Prostate gland (tissue), 2 donors: ENCODE data around the gene PTGES3. TPM values are rescaled to one million over a fixed set of nuclear protein-coding genes. Genes with fewer than 3 reads are reported as not detected.
"Not testable (repeated sequence)": the region's sequence is repeated elsewhere in the genome, so short reads cannot be mapped to it uniquely, and the experiment has no call there.

Experiments
- DNase-seq: peaks from one replicate; pipeline ENCODE4 v3.0.0-alpha.2; 2019; ENCODE audit warnings: low spot score
- H3K27ac ChIP-seq, 2 donors: fragments of 200-600 bp; sonication (generic); 2 replicates each; pipeline ENCODE4 v1.5.1; 2017 to 2019
- H3K27me3 ChIP-seq: fragments of 200-600 bp; sonication (generic); replicated peaks from 2 replicates; pipeline ENCODE4 v1.5.1; 2019; ENCODE audit not compliant: insufficient read depth
- H3K36me3 ChIP-seq, 2 donors: fragments of 200-600 bp; sonication (generic); 1 replicate in 1 of 2; 2 replicates in 1 of 2; pipeline versions ENCODE4 v1.5.1 to v1.8.1; 2017 to 2019
- H3K4me1 ChIP-seq: fragments of 200-600 bp; sonication (generic); replicated peaks from 2 replicates; pipeline ENCODE4 v1.5.1; 2019
- H3K4me3 ChIP-seq, 2 donors: fragments of 200-600 bp; sonication (generic); 2 replicates each; pipeline ENCODE4 v1.5.1; 2017 to 2019
- H3K9me3 ChIP-seq: fragments of 200-600 bp; sonication (generic); 2 replicates; pipeline ENCODE4 v1.5.1; 2017
- POLR2A ChIP-seq: fragments of 450-650 bp; IDR thresholded peaks from one replicate; pipeline ENCODE4 v1.6.1; 2016; ENCODE audit warnings: antibody characterized with exemption, mild to moderate bottlenecking
- POLR2AphosphoS5 ChIP-seq: sonication (generic); formaldehyde crosslinking; IDR thresholded peaks from one replicate; pipeline ENCODE4 v1.6.1; 2017; ENCODE audit warnings: antibody characterized with exemption
- WGBS: methylation state at CpG from one replicate; pipeline ENCODE4 v1.1.5; 2018; 5-methylcytosine and 5-hydroxymethylcytosine counted together
- intact Hi-C: fragments of 100-400 bp; cut with DNase I; formaldehyde crosslinking; loops from one replicate; pipeline ENCODE4 v1.14.2; 2022
- total RNA-seq, 2 donors: library from RNA; depleted of rRNA; stranded (reverse); fragments of >200 nt; gene quantifications; one replicate each; pipeline ENCODE4 v1.1.0, GENCODE V29; 2016
- TF ChIP-seq, protein P1 (sequence below), 4 experiments: fragments of 200-600 bp in 2 of 4; fragments of 450-650 bp in 2 of 4; sonication (generic) in 2 of 4; IDR thresholded peaks; 1 replicate in 3 of 4; 2 replicates in 1 of 4; pipeline ENCODE4 v1.5.1; 2016 to 2019; ENCODE audit warnings: antibody characterized with exemption in 4 of 4, mild to moderate bottlenecking in 2 of 4, moderate library complexity in 2 of 4

Gene PTGES3
- total RNA-seq, 2 donors from 2014 or later, result 94.6 to 125 TPM

DNA sequence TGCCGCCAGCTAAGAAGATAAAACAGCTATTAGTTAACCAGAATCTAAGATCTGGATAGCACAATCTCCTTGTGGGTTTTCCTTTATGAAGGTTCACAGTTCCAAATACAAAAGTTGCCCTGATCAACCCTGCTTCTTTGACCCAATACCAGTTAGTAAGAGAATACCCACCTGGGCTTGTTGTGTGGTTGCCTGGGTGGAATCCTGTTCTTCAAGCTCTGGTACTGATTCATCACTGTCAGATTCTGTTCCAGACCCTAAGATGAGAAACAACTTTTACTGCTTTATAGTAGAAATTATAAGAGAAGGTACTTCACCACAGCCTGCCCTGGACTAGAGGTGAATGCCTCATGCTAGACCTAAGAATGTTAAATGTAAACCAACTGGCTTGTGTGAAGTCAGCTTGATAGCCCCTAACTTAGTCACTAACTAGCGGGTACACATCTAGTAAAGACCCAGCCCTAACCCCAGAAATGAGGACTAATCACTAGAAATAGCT, 26.4 kb upstream of the PTGES3 start:
- 88% methylated on average over 2 of the region's 2 CpGs for WGBS
- TF ChIP-seq, protein P1, sequence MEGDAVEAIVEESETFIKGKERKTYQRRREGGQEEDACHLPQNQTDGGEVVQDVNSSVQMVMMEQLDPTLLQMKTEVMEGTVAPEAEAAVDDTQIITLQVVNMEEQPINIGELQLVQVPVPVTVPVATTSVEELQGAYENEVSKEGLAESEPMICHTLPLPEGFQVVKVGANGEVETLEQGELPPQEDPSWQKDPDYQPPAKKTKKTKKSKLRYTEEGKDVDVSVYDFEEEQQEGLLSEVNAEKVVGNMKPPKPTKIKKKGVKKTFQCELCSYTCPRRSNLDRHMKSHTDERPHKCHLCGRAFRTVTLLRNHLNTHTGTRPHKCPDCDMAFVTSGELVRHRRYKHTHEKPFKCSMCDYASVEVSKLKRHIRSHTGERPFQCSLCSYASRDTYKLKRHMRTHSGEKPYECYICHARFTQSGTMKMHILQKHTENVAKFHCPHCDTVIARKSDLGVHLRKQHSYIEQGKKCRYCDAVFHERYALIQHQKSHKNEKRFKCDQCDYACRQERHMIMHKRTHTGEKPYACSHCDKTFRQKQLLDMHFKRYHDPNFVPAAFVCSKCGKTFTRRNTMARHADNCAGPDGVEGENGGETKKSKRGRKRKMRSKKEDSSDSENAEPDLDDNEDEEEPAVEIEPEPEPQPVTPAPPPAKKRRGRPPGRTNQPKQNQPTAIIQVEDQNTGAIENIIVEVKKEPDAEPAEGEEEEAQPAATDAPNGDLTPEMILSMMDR (IDR thresholded peaks at IDR 0.05), result no peak
- no peak for DNase-seq
- intact Hi-C loops, result no loop called here
- H3K4me1 ChIP-seq, result peaks cover 3% of the 10 kb centered on the region
- H3K36me3 ChIP-seq, result peaks cover 17 to 31% of the 10 kb centered on the region in 2 donors
- H3K27me3 ChIP-seq, result no peaks in the 10 kb centered on the region
- H3K9me3 ChIP-seq, result no peaks in the 10 kb centered on the region
- no peak overlapping the region for H3K27ac ChIP-seq
- H3K4me3 ChIP-seq, result no peak overlapping the region

DNA sequence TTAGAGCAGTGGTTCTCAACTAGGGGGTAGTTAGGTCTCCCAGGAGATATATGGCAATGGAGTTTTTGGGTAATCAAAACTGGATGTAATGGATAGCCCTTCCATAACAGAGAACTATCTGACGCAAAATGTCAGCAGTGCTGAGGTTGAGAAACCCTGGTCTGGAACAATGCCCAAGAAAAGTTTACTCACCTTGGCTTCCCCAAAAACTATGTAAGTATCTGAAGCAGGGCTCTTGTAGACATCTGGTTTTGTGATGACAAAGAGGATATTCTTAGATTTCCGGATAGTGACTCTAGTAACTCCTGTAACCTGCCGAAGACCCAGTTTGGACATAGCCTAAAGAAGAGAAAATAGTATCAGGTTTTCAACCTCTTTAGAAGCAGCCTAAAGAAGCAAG, 25.3 kb upstream of the PTGES3 start:
- TF ChIP-seq POLR2AphosphoS5 (no peak), POLR2A (no peak)
- TF ChIP-seq, protein P1 (IDR thresholded peaks at IDR 0.05), result no peak
- 77% methylated on average over 3 of the region's 3 CpGs for WGBS
- H3K27ac ChIP-seq, result no peak overlapping the region
- intact Hi-C loops, result no loop called here
- no peak for DNase-seq
- H3K27me3 ChIP-seq, result no peaks in the 10 kb centered on the region
- H3K36me3 ChIP-seq, result peaks cover 16 to 28% of the 10 kb centered on the region in 2 donors
- H3K9me3 ChIP-seq, result no peaks in the 10 kb centered on the region
- no peak overlapping the region for H3K4me3 ChIP-seq
- H3K4me1 ChIP-seq, result peaks cover 3% of the 10 kb centered on the region

DNA sequence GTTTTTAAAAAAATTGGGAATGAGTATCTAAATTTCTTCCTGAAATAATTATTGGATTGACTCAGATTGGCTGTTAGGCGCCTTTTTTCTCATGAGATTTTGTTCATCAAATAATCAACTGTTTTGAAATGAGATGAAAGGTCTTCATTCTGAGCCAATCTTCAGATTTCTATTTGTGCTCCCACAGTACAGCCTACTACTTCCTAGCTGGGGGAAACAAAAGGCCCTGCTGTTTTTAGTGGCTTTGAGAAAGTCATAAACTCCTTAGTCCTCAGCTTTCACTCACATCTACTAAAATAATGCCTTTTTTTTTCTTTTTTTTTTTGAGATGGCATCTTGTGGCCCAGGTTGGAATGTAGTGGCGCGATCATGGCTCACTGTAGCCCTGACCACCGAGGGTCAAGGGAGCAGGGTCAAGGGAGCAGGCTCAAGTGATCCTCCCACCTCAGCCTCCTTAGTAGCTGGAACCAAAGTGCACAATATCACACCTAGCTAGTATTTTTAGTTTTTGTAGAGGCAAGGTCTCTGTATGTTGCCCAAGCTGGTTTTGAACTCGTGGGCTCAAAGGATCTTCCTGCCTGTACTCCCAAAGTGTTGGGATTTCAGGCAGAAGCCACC, 21.8 kb upstream of the PTGES3 start:
- TF ChIP-seq POLR2AphosphoS5 (no peak), POLR2A (no peak)
- TF ChIP-seq, protein P1 (IDR thresholded peaks at IDR 0.05), result no peak

DNA sequence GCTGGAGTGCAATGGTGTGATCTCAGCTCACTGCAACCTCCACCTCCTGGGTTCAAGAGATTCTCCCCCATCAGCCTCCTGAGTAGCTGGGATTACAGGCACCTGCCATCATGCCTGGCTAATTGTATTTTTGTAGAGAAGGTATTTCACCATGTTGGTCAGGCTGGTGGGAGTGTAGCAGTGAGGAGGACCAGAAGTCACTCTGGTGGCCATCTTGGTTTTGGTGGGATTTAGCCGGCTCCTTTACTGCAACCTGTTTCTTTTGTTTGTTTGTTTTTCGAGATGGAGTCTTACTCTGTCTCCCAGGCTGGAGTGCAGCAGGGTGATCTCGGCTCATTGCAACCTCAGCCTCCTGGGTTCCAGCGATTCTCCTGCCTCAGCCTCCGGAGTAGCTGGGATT, 16.4 kb upstream of the PTGES3 start:
- DNase-seq, H3K36me3 ChIP-seq, H3K27me3 ChIP-seq, H3K4me3 ChIP-seq, H3K9me3 ChIP-seq, H3K27ac ChIP-seq, intact Hi-C loops, H3K4me1 ChIP-seq: not testable (repeated sequence)
- WGBS, result 83% methylated on average over 5 of the region's 5 CpGs

More for the DNA sequence above, 21.8 kb upstream of the PTGES3 start:
- Histone ChIP-seq H3K27me3 (no peaks in the 10 kb centered on the region), H3K4me3 (no peak overlapping the region), H3K9me3 (no peaks in the 10 kb centered on the region), H3K36me3 (peaks cover 16 to 28% of the 10 kb centered on the region in 2 donors), H3K27ac (no peak overlapping the region), H3K4me1 (no peaks in the 10 kb centered on the region)
- intact Hi-C loops, result no loop called here
- WGBS, result 73% methylated on average over 5 of the region's 5 CpGs
- DNase-seq, result no peak

DNA sequence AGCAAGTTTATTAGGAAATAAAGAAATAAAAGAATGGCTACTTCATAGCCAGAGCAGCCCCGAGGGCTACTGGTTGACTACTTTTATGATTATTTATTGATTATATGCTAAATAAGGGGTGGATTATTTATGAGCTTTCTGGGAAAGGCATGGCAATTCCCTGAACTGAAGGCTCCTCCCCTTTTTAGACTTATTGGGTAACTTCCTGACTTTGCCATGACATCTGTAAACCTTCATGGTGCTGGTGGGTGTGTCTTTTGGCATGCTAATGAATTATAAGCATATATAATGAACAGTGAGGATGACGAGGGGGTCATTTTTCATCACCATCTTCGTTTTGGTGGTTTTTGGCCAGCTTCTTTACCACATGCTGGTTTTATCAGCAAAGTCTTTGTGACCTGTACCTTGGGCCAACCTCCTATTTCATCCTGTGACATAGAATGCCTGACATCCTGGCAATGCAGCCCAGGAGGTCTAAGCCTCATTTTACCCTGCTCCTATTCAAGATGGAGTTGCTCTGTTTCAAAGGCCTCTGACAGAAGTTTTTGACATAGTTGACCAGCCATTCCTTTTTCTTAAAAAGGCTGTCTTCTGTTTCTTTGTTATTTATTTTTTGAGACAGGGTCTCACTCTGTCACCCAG, 11.1 kb upstream of the PTGES3 start:
- Histone ChIP-seq H3K27ac (no peak overlapping the region), H3K4me3 (no peak overlapping the region), H3K36me3 (no peaks in the 10 kb centered on the region), H3K9me3 (no peaks in the 10 kb centered on the region), H3K4me1 (no peaks in the 10 kb centered on the region), H3K27me3 (no peaks in the 10 kb centered on the region)
- DNase-seq, result no peak
- TF ChIP-seq POLR2AphosphoS5, result no peak
- TF ChIP-seq POLR2A, result no peak
- TF ChIP-seq, protein P1 (IDR thresholded peaks at IDR 0.05), result no peak
- 69% methylated on average over 3 of the region's 3 CpGs for WGBS
- intact Hi-C loops, result no loop called here
